ENCODE data around the gene AEBP2. TPM values are rescaled to one million over a fixed set of nuclear protein-coding genes. Genes with fewer than 3 reads are reported as not detected.

AEBP2 gene
- total RNA-seq, 2 experiments from 2014 or later, result 42.9 to 44.8 TPM

- no peaks in the 10 kb centered on the region for H3K4me1 Mint-ChIP-seq (ENCODE audit: low read depth)
- H3K4me3 Mint-ChIP-seq, result no peak overlapping the region
- H3K36me3 ChIP-seq (ENCODE audit: insufficient read depth, low read length), result no peaks in the 10 kb centered on the region
- no peak overlapping the region for H3K27ac Mint-ChIP-seq
- ChIA-PET POLR2A (no interaction called here), CTCF (no interaction called here)
- no peaks in the 10 kb centered on the region for H3K27me3 ChIP-seq (ENCODE audit: control insufficient read depth in 1 of 2, insufficient read depth in 2 of 2, low read length in 2 of 2)
- H3K9me3 Mint-ChIP-seq, result peaks cover 9% of the 10 kb centered on the region
- H3K4me1 ChIP-seq (ENCODE audit: insufficient read depth, low read length), result no peaks in the 10 kb centered on the region
- H3K27me3 Mint-ChIP-seq, result no peaks in the 10 kb centered on the region
- H3K9me3 ChIP-seq (ENCODE audit: control insufficient read depth in 1 of 2, insufficient read depth in 1 of 2, low read length in 2 of 2), result peaks cover 0 to 10% of the 10 kb centered on the region in 2 experiments
- peaks cover 27% of the 10 kb centered on the region for H3K36me3 Mint-ChIP-seq (ENCODE audit: low read depth)
- no peak for ATAC-seq (ENCODE audit: poor library complexity)
- TF ChIP-seq, protein P1, sequence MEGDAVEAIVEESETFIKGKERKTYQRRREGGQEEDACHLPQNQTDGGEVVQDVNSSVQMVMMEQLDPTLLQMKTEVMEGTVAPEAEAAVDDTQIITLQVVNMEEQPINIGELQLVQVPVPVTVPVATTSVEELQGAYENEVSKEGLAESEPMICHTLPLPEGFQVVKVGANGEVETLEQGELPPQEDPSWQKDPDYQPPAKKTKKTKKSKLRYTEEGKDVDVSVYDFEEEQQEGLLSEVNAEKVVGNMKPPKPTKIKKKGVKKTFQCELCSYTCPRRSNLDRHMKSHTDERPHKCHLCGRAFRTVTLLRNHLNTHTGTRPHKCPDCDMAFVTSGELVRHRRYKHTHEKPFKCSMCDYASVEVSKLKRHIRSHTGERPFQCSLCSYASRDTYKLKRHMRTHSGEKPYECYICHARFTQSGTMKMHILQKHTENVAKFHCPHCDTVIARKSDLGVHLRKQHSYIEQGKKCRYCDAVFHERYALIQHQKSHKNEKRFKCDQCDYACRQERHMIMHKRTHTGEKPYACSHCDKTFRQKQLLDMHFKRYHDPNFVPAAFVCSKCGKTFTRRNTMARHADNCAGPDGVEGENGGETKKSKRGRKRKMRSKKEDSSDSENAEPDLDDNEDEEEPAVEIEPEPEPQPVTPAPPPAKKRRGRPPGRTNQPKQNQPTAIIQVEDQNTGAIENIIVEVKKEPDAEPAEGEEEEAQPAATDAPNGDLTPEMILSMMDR (IDR thresholded peaks at IDR 0.05), result no peak
- no peak overlapping the region for H3K27ac ChIP-seq (ENCODE audit: low read depth in 1 of 2, low read length in 2 of 2)
- no peak for DNase-seq
- no peak overlapping the region for H3K4me3 ChIP-seq (ENCODE audit: low read length)
- intact Hi-C loops (cut with DNase I, micrococcal nuclease), result no loop called here
Observed at GRCh38 chr12:19539836-19540235, 100.5 kb downstream of the AEBP2 start.

- H3K4me1 ChIP-seq (ENCODE audit: insufficient read depth, low read length), result no peaks in the 10 kb centered on the region
- Mint-ChIP-seq H3K9me3 (peaks cover 2% of the 10 kb centered on the region), H3K4me3 (no peak overlapping the region), H3K27ac (no peak overlapping the region), H3K4me1 (ENCODE audit: low read depth) (peaks cover 4% of the 10 kb centered on the region), H3K27me3 (no peaks in the 10 kb centered on the region), H3K36me3 (ENCODE audit: low read depth) (peaks cover 24% of the 10 kb centered on the region)
- ChIA-PET POLR2A (no interaction called here), CTCF (no interaction called here)
- H3K9me3 ChIP-seq (ENCODE audit: control insufficient read depth in 1 of 2, insufficient read depth in 1 of 2, low read length in 2 of 2), result no peaks in the 10 kb centered on the region
- H3K36me3 ChIP-seq (ENCODE audit: insufficient read depth, low read length), result no peaks in the 10 kb centered on the region
- intact Hi-C loops (cut with DNase I, micrococcal nuclease), result no loop called here
- no peaks in the 10 kb centered on the region for H3K27me3 ChIP-seq (ENCODE audit: control insufficient read depth in 1 of 2, insufficient read depth in 2 of 2, low read length in 2 of 2)
- H3K4me3 ChIP-seq (ENCODE audit: low read length), result no peak overlapping the region
- TF ChIP-seq, protein P1 (IDR thresholded peaks at IDR 0.05), result no peak
- ATAC-seq (ENCODE audit: poor library complexity), result no peak
- DNase-seq, result no peak
- no peak overlapping the region for H3K27ac ChIP-seq (ENCODE audit: low read depth in 1 of 2, low read length in 2 of 2)
Observed at GRCh38 chr12:19542606-19543005, 103.3 kb downstream of the AEBP2 start.

- ATAC-seq (ENCODE audit: poor library complexity) (no peak), DNase-seq (no peak)
- no peaks in the 10 kb centered on the region for H3K4me1 ChIP-seq (ENCODE audit: insufficient read depth, low read length)
- Mint-ChIP-seq H3K27ac (no peak overlapping the region), H3K4me3 (no peak overlapping the region), H3K4me1 (ENCODE audit: low read depth) (peaks cover 4% of the 10 kb centered on the region), H3K27me3 (no peaks in the 10 kb centered on the region), H3K9me3 (peaks cover 2% of the 10 kb centered on the region), H3K36me3 (ENCODE audit: low read depth) (peaks cover 30% of the 10 kb centered on the region)
- no peaks in the 10 kb centered on the region for H3K27me3 ChIP-seq (ENCODE audit: control insufficient read depth in 1 of 2, insufficient read depth in 2 of 2, low read length in 2 of 2)
- ChIA-PET POLR2A (no interaction called here), CTCF (no interaction called here)
- H3K9me3 ChIP-seq (ENCODE audit: control insufficient read depth in 1 of 2, insufficient read depth in 1 of 2, low read length in 2 of 2), result no peaks in the 10 kb centered on the region
- TF ChIP-seq, protein P1 (IDR thresholded peaks at IDR 0.05), result no peak
- no peak overlapping the region for H3K27ac ChIP-seq (ENCODE audit: low read depth in 1 of 2, low read length in 2 of 2)
- intact Hi-C loops (cut with DNase I, micrococcal nuclease), result no loop called here
- H3K4me3 ChIP-seq (ENCODE audit: low read length), result no peak overlapping the region
- no peaks in the 10 kb centered on the region for H3K36me3 ChIP-seq (ENCODE audit: insufficient read depth, low read length)
Observed at GRCh38 chr12:19544353-19544752, 105.1 kb downstream of the AEBP2 start.

Measured in CD4-positive, alpha-beta T cell (primary cell).